GM19351 (cell line): ENCODE results near the gene GMCL1.

Experiments used
- ATAC-seq: cut with Tn5 transposase; IDR thresholded peaks from one replicate; pipeline ENCODE4 v1.9.1; 2021; ENCODE audit warnings: mild to moderate bottlenecking, moderate library complexity; ENCODE audit not compliant: unreplicated experiment

GMCL1 gene

DNA sequence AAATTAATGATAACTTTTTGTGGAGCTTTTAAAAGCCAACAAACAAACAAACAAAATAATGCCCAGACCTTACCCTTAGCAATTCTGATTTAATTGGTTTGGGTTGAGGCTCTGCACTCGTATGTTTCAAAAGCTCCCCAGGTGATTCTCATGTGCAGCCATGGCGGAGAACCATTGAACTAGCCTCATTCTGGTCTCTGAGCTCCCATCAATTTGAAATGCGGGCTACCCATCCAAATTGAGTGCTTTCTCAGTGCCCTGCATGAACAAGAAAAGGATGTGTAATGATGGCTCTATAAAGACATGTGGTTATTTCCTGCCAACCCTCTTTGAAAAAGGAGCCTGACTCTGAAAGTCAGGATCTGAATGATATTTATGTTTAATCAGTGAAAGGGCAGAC lies 93.7 kb downstream of the GMCL1 start:
- ATAC-seq = no peak

- ATAC-seq = no peak
Measured at GRCh38 chr2:69926849-69927515, 97.5 kb downstream of the GMCL1 start.
